ENCODE data around the gene MAGEA8. TPM values are rescaled to one million over a fixed set of nuclear protein-coding genes. Genes with fewer than 3 reads are reported as not detected.

Gene MAGEA8
- total and polyA plus RNA-seq, 2 donors (not counting 1 experiment from before 2014, with no cell fraction given) = not detected

- ATAC-seq (ENCODE audit: low read depth) (no peak), DNase-seq (no peak)
- no peak overlapping the region for H3K9ac ChIP-seq (ENCODE audit: low read length)
- ChIA-PET CTCF (no interaction called here), POLR2A (no interaction called here)
- no peak overlapping the region for H3K27ac ChIP-seq (ENCODE audit: low read length in 2 of 2)
- Mint-ChIP-seq H3K27ac (no peak overlapping the region), H3K4me1 (no peaks in the 10 kb centered on the region), H3K27me3 (peaks cover 8% of the 10 kb centered on the region), H3K9me3 (ENCODE audit: insufficient read depth) (no peaks in the 10 kb centered on the region), H3K4me3 (no peak overlapping the region)
- H4K20me1 ChIP-seq (ENCODE audit: control insufficient read depth, insufficient read depth, low read length, poor library complexity, severe bottlenecking) = no peaks in the 10 kb centered on the region
- intact Hi-C loops (cut with micrococcal nuclease) = no loop called here
- H3K36me3 ChIP-seq (replicated peaks in 1 of 2; ENCODE audit: control extremely low read depth in 1 of 2, control insufficient read depth in 1 of 2, extremely low read depth in 1 of 2, insufficient read depth in 2 of 2, low read length in 1 of 2) = no peaks in the 10 kb centered on the region
- H3K4me3 ChIP-seq (ENCODE audit: control extremely low read depth in 1 of 5, extremely low read depth in 1 of 5, insufficient read depth in 1 of 5, low read depth in 2 of 5, low read length in 4 of 5) = no peak overlapping the region
- no peak overlapping the region for H3K4me2 ChIP-seq (replicated peaks; ENCODE audit: low read depth, low read length, poor library complexity, severe bottlenecking)
- no peak overlapping the region for H2AFZ ChIP-seq (ENCODE audit: insufficient read depth, low read depth, low read length, poor library complexity, severe bottlenecking)
- H3K4me1 ChIP-seq (ENCODE audit: control insufficient read depth in 2 of 2, insufficient read depth in 2 of 2, low read length in 2 of 2) = no peaks in the 10 kb centered on the region
- WGBS (ENCODE audit: insufficient coverage) = 88% methylated on average over 1 of the region's 2 CpGs
- no peaks in the 10 kb centered on the region for H3K79me2 ChIP-seq (ENCODE audit: control insufficient read depth, insufficient read depth, low read length)
- H3K27me3 ChIP-seq (replicated peaks in 1 of 4; ENCODE audit: control extremely low read depth in 1 of 4, control insufficient read depth in 3 of 4, insufficient read depth in 4 of 4, low read length in 3 of 4) = no peaks in the 10 kb centered on the region
- TF ChIP-seq EZH2 (IDR thresholded peaks at IDR 0.05; ENCODE audit: borderline replicate concordance, insufficient read depth, low read depth, low read length, poor library complexity, severe bottlenecking) (no peak), CTCF (IDR thresholded peaks at IDR 0.05) (no peak)
- H3K9me3 ChIP-seq (ENCODE audit: control extremely low read depth in 1 of 3, control insufficient read depth in 2 of 3, insufficient read depth in 1 of 3, low read length in 2 of 3) = no peaks in the 10 kb centered on the region
Measured at GRCh38 chrX:149841929-149842328, 39.1 kb upstream of the MAGEA8 start.

GRCh38 chrX:149845385-149845784 is 35.6 kb upstream of the MAGEA8 start:
- H3K4me1 ChIP-seq (ENCODE audit: control insufficient read depth in 2 of 2, insufficient read depth in 2 of 2, low read length in 2 of 2) = no peaks in the 10 kb centered on the region
- H2AFZ ChIP-seq (ENCODE audit: insufficient read depth, low read depth, low read length, poor library complexity, severe bottlenecking) = no peak overlapping the region
- TF ChIP-seq EZH2 (IDR thresholded peaks at IDR 0.05; ENCODE audit: borderline replicate concordance, insufficient read depth, low read depth, low read length, poor library complexity, severe bottlenecking) = no peak
- TF ChIP-seq CTCF (IDR thresholded peaks at IDR 0.05) = no peak
- no peak overlapping the region for H3K9ac ChIP-seq (ENCODE audit: low read length)
- no peaks in the 10 kb centered on the region for H3K79me2 ChIP-seq (ENCODE audit: control insufficient read depth, insufficient read depth, low read length)
- intact Hi-C loops (cut with micrococcal nuclease) = no loop called here
- H3K27ac Mint-ChIP-seq = no peak overlapping the region
- H3K4me2 ChIP-seq (replicated peaks; ENCODE audit: low read depth, low read length, poor library complexity, severe bottlenecking) = no peak overlapping the region
- H3K36me3 ChIP-seq (replicated peaks in 1 of 2; ENCODE audit: control extremely low read depth in 1 of 2, control insufficient read depth in 1 of 2, extremely low read depth in 1 of 2, insufficient read depth in 2 of 2, low read length in 1 of 2) = no peaks in the 10 kb centered on the region
- POLR2A ChIA-PET = no interaction called here
- H3K27ac ChIP-seq (ENCODE audit: low read length in 2 of 2) = no peak overlapping the region
- no peak overlapping the region for H3K4me3 Mint-ChIP-seq
- ATAC-seq (ENCODE audit: low read depth) = no peak
- CTCF ChIA-PET = no interaction called here
- no CpG with 5 or more reads among the region's 1 CpG for WGBS (ENCODE audit: insufficient coverage)
- no peaks in the 10 kb centered on the region for H3K9me3 Mint-ChIP-seq (ENCODE audit: insufficient read depth)
- H3K9me3 ChIP-seq (ENCODE audit: control extremely low read depth in 1 of 3, control insufficient read depth in 2 of 3, insufficient read depth in 1 of 3, low read length in 2 of 3) = no peaks in the 10 kb centered on the region
- no peaks in the 10 kb centered on the region for H3K27me3 ChIP-seq (replicated peaks in 1 of 4; ENCODE audit: control extremely low read depth in 1 of 4, control insufficient read depth in 3 of 4, insufficient read depth in 4 of 4, low read length in 3 of 4)
- H3K27me3 Mint-ChIP-seq = peaks cover 11% of the 10 kb centered on the region
- H3K4me1 Mint-ChIP-seq = no peaks in the 10 kb centered on the region
- H4K20me1 ChIP-seq (ENCODE audit: control insufficient read depth, insufficient read depth, low read length, poor library complexity, severe bottlenecking) = no peaks in the 10 kb centered on the region
- DNase-seq = no peak
- H3K4me3 ChIP-seq (ENCODE audit: control extremely low read depth in 1 of 5, extremely low read depth in 1 of 5, insufficient read depth in 1 of 5, low read depth in 2 of 5, low read length in 4 of 5) = no peak overlapping the region
